PC-3 (cell line): ENCODE measurements around the gene TAF3. TPM values are rescaled to one million over a fixed set of nuclear protein-coding genes. Genes with fewer than 3 reads are reported as not detected.

Experiments
- ATAC-seq: fragments of 200-7000 bp; cut with Tn5 transposase; 2 replicates; pipeline ENCODE4 v1.9.1; 2020; ENCODE audit warnings: mild to moderate bottlenecking, moderate library complexity
- BruUV-seq: library from RNA; stranded (reverse); fragments of 400-500 nt; replicated peaks from 2 replicates; lab custom pipeline; 2021; lab: Mats Ljungman, UMichigan
- CTCF ChIA-PET: fragments of 300-600 bp; sonication (Branson Sonifier 250); formaldehyde crosslinking; loops from one replicate; lab custom pipeline; 2022; ENCODE audit warnings: antibody characterized with exemption; lab: Charles Lee
- POLR2A ChIA-PET: fragments of 300-600 bp; sonication (Branson Sonifier 250); formaldehyde crosslinking; loops from one replicate; lab custom pipeline; 2022; ENCODE audit warnings: antibody characterized with exemption; ENCODE audit not compliant: unreplicated experiment; lab: Charles Lee
- DNase-seq: peaks from one replicate; pipeline ENCODE4 v3.0.0-alpha.2; 2015
- H2AFZ ChIP-seq: fragments of 300-600 bp; sonication (generic); 2 replicates; pipeline ENCODE4 v1.6.0; 2016; ENCODE audit warnings: antibody characterized with exemption, low read length
- H3F3A ChIP-seq: fragments of 300-600 bp; sonication (generic); one replicate; pipeline ENCODE4 v1.6.0; 2017; ENCODE audit warnings: antibody characterized with exemption, low read length, control low read depth, mild to moderate bottlenecking; ENCODE audit not compliant: unreplicated experiment
- H3K27ac ChIP-seq: fragments of 300-600 bp; sonication (generic); 2 replicates; pipeline ENCODE4 v1.5.1; 2016; ENCODE audit warnings: mild to moderate bottlenecking, low read length
- H3K27me3 ChIP-seq: fragments of 300-600 bp; sonication (generic); 2 replicates; pipeline ENCODE4 v1.6.1; 2016; ENCODE audit warnings: low read length, mixed read lengths
- H3K36me3 ChIP-seq: fragments of 300-600 bp; sonication (generic); 2 replicates; pipeline ENCODE4 v1.6.1; 2016; ENCODE audit warnings: low read depth, mixed run types, low read length, mixed read lengths
- H3K4me1 ChIP-seq: fragments of 300-600 bp; sonication (generic); 2 replicates; pipeline ENCODE4 v1.5.1; 2016; ENCODE audit warnings: low read length; ENCODE audit not compliant: insufficient read depth
- H3K4me2 ChIP-seq: fragments of 300-600 bp; sonication (generic); 2 replicates; pipeline ENCODE4 v1.6.0; 2016; ENCODE audit warnings: low read length
- H3K4me3 ChIP-seq: fragments of 300-600 bp; sonication (generic); 2 replicates; pipeline ENCODE4 v1.5.1; 2016; ENCODE audit warnings: mild to moderate bottlenecking, low read length, mixed read lengths
- H3K79me2 ChIP-seq: fragments of 300-600 bp; sonication (generic); 2 replicates; pipeline ENCODE4 v1.6.1; 2017; ENCODE audit warnings: low read length, mixed read lengths
- H3K9ac ChIP-seq: fragments of 300-600 bp; sonication (generic); 2 replicates; pipeline ENCODE4 v1.6.0; 2016; ENCODE audit warnings: mild to moderate bottlenecking, low read length
- H3K9me2 ChIP-seq: fragments of 300-600 bp; sonication (generic); replicated peaks from 2 replicates; pipeline ENCODE4 v1.6.1; 2016; ENCODE audit warnings: mixed run types, low read length, mixed read lengths
- H3K9me3 ChIP-seq: fragments of 300-600 bp; sonication (generic); 2 replicates; pipeline ENCODE4 v1.6.1; 2016; ENCODE audit warnings: low read length, mixed read lengths
- H4K20me1 ChIP-seq: fragments of 300-600 bp; sonication (generic); 2 replicates; pipeline ENCODE4 v1.6.1; 2016; ENCODE audit warnings: low read length, mixed read lengths
- EZH2 ChIP-seq: fragments of 300-600 bp; sonication (generic); IDR thresholded peaks from one replicate; pipeline ENCODE4 v1.6.1; 2017; ENCODE audit warnings: antibody characterized with exemption, mild to moderate bottlenecking, low read length; ENCODE audit not compliant: unreplicated experiment
- EZH2phosphoT487 ChIP-seq: fragments of 300-600 bp; sonication (generic); IDR thresholded peaks from 2 replicates; pipeline ENCODE4 v1.6.1; 2018; ENCODE audit warnings: mild to moderate bottlenecking, antibody characterized with exemption, low read length, borderline replicate concordance
- intact Hi-C: fragments of 100-400 bp; cut with micrococcal nuclease; formaldehyde crosslinking; loops from 2 replicates; pipeline ENCODE4 v1.9.0; 2023
- total RNA-seq: library from RNA; depleted of rRNA; stranded (reverse); fragments of >200 nt; gene quantifications from 2 replicates; pipeline ENCODE4 v1.2.3, GENCODE V29; 2014
- TF ChIP-seq, protein P1 (sequence below): fragments of 300-600 bp; sonication (generic); conservative IDR thresholded peaks from 2 replicates; pipeline ENCODE4 v1.5.1; 2017; ENCODE audit warnings: antibody characterized with exemption, low read depth, mild to moderate bottlenecking, low read length

TAF3 gene
- total RNA-seq, 1 experiment from 2014 or later = 2.0 TPM

DNA sequence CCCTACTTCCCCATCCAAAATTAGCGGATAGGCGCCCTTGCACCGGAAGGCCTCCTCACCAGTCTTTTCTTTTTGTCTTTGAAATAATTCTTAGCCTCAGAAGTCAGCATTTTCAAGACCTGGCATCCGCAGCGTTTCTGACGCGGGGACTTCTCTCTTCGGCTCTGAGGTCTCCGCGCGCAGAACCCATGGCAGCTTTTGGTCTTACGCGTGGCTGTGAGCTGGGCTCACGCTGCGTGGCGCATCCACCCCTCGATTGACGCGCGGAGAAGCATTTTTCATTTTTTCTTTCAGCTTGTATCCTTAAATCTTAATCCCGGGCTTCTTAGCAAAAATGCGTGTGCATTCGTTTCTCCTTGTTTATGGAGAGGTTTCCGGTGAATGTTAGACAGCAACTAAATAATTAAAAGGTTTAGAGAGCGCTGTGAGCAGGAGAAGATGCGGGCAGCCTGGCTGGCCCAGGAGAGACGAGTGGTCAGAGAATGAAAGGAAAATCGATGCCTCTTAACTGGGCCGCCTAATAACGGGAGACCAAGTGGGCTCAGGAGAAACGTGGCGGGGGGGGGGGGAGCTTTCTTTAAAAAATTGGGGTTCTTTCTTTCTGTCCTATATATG is 234.1 kb downstream of the TAF3 start:
- Histone ChIP-seq H2AFZ (peak overlapping the region; percentile 84; the same call in 1 of the 2 replicates), H3K4me3 (peak overlapping the region; percentile 67), H3K9ac (peak overlapping the region; percentile 53; the same call in 1 of the 2 replicates), H3K4me2 (peak overlapping the region; percentile 93), H3K27ac (no peak overlapping the region), H3K79me2 (peaks cover 29% of the 10 kb centered on the region), H4K20me1 (no peaks in the 10 kb centered on the region), H3K9me2 (no peaks in the 10 kb centered on the region), H3K4me1 (peaks cover 4% of the 10 kb centered on the region; the same call in 1 of the 2 replicates), H3F3A (no peaks in the 10 kb centered on the region), H3K36me3 (no peaks in the 10 kb centered on the region), H3K9me3 (no peaks in the 10 kb centered on the region), H3K27me3 (no peaks in the 10 kb centered on the region)
- ChIA-PET POLR2A (no interaction called here), CTCF (no interaction called here)
- intact Hi-C loops = loop anchor here (5.0 to 10.0 kb wide), 3 partner anchors 180 to 312 kb away; no protein-coding TSS in a partner anchor
- BruUV-seq = no TSS peak
- no peak for TF ChIP-seq EZH2
- no peak for TF ChIP-seq EZH2phosphoT487
- TF ChIP-seq, protein P1, sequence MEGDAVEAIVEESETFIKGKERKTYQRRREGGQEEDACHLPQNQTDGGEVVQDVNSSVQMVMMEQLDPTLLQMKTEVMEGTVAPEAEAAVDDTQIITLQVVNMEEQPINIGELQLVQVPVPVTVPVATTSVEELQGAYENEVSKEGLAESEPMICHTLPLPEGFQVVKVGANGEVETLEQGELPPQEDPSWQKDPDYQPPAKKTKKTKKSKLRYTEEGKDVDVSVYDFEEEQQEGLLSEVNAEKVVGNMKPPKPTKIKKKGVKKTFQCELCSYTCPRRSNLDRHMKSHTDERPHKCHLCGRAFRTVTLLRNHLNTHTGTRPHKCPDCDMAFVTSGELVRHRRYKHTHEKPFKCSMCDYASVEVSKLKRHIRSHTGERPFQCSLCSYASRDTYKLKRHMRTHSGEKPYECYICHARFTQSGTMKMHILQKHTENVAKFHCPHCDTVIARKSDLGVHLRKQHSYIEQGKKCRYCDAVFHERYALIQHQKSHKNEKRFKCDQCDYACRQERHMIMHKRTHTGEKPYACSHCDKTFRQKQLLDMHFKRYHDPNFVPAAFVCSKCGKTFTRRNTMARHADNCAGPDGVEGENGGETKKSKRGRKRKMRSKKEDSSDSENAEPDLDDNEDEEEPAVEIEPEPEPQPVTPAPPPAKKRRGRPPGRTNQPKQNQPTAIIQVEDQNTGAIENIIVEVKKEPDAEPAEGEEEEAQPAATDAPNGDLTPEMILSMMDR = no peak
- DNase-seq (no peak), ATAC-seq (no peak)

DNA sequence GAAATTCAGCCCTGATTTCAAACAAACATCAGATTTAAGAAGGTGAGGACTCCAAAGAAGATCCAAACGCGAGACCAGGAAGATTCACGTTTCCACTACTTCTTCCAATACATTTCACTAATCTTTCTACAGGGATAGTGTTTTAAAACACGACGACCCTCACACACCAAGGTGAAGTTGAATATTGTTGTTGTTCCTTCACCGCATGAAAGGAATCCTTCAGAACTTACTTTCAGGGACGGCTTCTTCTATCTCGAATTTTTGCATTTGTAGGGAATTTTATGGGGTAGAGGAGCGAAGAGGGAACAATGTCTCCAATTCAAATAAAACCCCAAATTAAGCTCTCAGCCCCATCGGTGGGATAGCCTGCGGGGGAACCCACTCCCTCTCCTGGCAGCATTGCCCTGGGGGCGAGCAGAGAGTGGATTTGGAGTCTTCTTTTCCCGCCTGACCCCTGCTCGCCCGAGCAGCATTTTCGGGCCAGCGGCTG is 234.7 kb downstream of the TAF3 start:
- ChIA-PET CTCF (no interaction called here), POLR2A (no interaction called here)
- peak overlapping the region; percentile 93 for H3K4me2 ChIP-seq
- no peaks in the 10 kb centered on the region for H3K27me3 ChIP-seq
- peak overlapping the region; percentile 84 for H2AFZ ChIP-seq
- intact Hi-C loops = loop anchor here (1.0 to 10.0 kb wide), 4 partner anchors 181 to 420 kb away; no protein-coding TSS in a partner anchor
- H3K4me3 ChIP-seq = peak overlapping the region; percentile 67
- BruUV-seq = no TSS peak
- peak overlapping the region; percentile 53 for H3K9ac ChIP-seq
- peaks cover 31% of the 10 kb centered on the region for H3K79me2 ChIP-seq
- H3K9me2 ChIP-seq = no peaks in the 10 kb centered on the region
- no peaks in the 10 kb centered on the region for H3K36me3 ChIP-seq
- H3F3A ChIP-seq = no peaks in the 10 kb centered on the region
- no peak for ATAC-seq
- DNase-seq = no peak
- TF ChIP-seq, protein P1 = peak; percentile 60; the same call in 1 of the 2 replicates
- TF ChIP-seq EZH2 = no peak
- H3K4me1 ChIP-seq = peaks cover 4% of the 10 kb centered on the region; the same call in 1 of the 2 replicates
- H3K9me3 ChIP-seq = no peaks in the 10 kb centered on the region
- no peak overlapping the region for H3K27ac ChIP-seq
- H4K20me1 ChIP-seq = no peaks in the 10 kb centered on the region
